HG03103 (cell line): ENCODE measurements around the gene TLE4.

Experiments
- ATAC-seq: cut with Tn5 transposase; IDR thresholded peaks from one replicate; pipeline ENCODE4 v1.9.1; 2021; ENCODE audit warnings: low read depth; ENCODE audit not compliant: unreplicated experiment

Gene TLE4

GRCh38 chr9:79660615-79661014 is 88.8 kb downstream of the TLE4 start:
- no peak for ATAC-seq

DNA sequence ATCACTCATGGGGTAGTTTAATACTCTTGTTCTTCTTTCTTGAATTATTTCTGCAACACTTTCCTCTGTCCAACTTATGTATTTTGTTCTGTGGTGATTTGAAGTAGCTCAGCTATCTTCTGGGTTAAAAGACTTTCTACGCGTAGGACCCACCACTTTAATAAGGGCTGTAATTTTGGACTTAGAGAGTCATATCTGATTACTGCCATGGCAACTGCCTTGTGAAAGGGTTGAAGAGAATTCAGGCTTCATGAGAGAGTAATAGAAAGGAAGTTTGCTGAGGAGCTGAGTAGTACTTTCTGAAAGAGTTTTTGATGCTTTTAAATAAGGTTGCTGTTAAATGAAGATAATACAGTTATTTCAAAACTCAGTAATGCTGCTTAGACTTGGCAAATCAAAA is 89.5 kb downstream of the TLE4 start:
- no peak for ATAC-seq

DNA sequence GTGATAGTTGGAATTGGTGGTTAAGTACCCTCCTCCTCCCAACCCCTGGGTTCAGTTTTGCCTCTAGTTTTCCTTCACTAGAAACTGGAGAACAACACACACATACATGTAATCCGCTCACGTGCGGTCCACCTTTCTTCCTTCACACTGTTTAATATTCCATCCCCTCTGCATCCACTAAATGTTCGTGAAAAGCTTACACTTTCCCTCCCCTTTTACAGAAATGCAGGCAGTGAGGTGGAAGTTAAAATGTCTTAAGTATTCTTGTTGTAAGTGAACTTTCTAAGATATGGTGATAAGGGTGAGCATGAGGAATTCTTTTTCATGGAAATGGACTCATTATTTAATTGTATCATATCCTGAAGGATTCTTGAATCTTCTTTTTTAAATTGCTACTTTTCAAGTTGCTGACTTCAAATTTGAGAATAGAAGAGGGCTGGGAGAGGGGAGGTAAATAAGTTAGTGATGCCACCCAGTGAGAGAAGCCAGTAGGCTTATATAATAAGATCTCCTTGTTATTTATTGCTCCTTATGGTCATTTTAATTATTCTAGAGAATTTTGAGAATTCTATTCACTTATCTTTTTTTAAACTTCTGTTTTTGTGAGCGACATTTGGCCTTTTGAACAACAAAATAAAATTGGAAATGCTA is 90.2 kb downstream of the TLE4 start:
- ATAC-seq = no peak

- ATAC-seq = no peak
Measured at GRCh38 chr9:79662537-79662956, 90.8 kb downstream of the TLE4 start.

GRCh38 chr9:79663300-79663699 is 91.5 kb downstream of the TLE4 start:
- no peak for ATAC-seq

GRCh38 chr9:79663878-79664277 is 92.1 kb downstream of the TLE4 start:
- no peak for ATAC-seq

GRCh38 chr9:79664375-79664831 is 92.6 kb downstream of the TLE4 start:
- no peak for ATAC-seq

DNA sequence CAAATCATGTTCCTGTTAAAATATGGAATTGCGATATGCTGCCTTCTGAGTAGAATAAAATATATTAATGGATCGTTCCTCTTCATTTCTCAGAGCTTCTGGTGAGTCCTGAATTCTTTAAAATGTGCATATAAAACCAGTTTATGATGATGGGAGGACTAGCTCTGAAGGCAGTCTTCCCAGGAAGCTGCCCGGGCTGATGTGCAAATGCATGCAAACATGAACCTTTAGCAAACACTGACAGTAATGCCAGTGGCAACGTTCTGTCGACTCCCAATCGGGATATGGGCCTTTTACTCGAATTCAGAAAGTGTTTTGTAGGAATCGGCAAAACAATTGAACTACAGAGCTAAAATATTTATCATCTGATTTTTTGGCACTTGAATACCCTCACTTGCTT is 93.6 kb downstream of the TLE4 start:
- no peak for ATAC-seq

DNA sequence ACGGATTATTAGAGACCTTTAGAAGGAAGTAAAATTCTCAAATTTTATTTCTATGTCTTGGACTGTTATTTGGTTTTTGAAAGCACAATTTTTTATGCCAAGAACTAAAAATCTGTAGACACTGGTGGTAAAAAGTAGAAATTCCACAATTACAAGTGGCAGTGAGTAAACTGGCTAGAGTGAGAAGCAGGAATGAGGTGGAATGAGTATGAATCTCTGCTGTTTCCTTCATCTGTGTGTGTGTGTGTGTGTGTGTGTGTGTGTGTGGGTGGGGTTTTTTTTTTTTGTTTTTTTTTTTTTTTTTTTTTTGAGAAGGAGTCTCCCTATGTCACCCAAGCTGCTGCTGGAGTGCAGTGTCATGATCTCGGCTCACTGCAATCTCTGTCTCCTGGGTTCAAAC is 94.2 kb downstream of the TLE4 start:
- no peak for ATAC-seq

DNA sequence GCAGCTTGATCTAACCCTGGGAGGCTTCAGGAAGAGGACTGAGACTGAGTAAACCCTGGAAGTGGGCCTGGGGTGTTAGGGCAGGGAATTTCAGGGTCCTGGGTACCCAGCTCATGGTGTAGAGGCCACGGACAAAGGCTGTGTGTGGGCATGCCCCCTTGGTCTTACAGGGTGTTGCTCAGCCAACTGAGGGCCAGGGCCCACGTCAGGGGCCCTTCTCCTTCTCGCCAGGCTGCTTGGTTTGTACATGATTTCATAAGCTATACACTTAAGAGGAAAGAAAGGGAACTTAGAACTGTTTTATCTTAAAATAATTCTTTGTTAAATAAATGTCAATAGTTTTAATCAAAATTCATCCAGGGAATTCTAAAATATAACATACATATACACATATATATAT is 95.4 kb downstream of the TLE4 start:
- no peak for ATAC-seq

DNA sequence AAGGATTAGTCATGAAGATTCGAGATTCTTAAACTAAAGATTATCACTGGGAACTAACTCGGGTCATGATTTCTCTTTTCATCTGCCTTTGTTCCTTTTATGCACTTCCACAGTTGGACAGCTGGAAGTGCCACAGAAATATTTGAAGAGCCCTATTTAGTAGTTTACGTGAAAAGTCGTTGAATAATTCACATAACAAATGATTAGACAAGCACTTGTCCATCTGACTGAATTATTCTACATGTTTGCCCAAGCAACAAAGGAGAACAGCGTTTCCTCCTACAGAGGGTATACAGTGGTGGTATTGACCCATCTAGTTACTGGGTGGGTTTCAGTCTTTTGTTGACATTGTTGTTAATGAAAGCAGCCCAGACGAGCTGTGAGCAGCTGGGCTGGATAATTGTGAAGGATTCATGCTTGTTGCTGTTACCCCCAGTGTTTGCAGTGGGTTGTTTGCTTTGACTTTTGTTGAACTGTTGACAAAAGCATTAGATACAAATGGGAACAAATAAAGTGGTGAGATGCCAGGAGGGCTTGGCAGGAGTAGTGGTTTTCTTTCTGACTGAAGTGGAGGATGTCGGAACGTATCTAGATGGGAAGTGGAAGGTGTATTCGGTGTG is 96.2 kb downstream of the TLE4 start:
- ATAC-seq = no peak

DNA sequence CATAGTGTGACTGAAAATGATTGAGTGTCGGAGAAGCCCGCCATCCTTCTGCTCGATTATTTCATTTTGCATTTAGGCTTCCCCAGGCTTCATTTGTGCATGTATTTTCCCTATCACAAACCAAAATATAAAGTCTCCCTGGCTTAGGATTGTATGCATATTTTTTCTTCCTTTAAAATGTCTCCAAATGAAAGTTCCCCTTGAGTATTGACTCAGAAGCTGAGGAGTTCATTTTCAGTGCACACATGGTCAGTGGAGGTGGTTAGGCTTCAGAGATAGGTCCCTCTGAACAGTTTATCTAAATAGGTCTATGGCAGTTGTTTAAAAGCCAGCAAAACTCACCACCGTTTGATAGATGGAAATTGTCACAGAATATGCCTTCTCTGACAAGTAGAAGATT is 97.2 kb downstream of the TLE4 start:
- no peak for ATAC-seq

DNA sequence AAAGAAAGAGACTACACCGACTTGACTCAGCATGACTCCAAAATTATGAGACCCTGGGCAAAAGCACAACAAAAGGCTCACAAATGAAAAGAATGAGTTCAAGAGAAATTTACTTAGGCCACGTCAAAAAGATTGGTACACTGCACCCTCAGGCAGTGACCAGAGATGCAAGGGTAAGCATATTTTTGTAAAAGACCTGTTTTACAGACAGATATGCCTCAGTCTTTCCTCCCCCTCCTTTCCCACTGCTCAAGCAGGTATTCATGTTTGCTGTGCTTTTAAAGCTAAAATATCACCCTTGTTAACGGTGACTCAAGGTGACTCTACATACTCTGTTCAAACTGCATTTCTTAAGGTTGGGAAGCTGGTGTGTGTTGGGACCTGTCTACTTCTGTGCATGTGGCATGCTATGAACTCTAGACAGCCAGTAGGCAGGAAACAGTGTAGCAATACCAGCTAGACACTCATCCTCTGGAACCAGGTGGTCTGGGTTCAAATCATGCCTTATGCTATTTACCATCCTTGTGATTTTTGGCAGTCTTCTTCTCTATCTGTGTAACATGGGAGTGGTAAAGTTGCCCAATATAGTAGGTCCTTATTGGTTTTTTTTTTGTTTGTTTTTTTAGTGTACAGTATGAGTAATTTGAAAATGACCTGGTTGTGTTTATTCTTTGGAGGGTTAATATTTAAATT is 98.7 kb downstream of the TLE4 start:
- no peak for ATAC-seq

DNA sequence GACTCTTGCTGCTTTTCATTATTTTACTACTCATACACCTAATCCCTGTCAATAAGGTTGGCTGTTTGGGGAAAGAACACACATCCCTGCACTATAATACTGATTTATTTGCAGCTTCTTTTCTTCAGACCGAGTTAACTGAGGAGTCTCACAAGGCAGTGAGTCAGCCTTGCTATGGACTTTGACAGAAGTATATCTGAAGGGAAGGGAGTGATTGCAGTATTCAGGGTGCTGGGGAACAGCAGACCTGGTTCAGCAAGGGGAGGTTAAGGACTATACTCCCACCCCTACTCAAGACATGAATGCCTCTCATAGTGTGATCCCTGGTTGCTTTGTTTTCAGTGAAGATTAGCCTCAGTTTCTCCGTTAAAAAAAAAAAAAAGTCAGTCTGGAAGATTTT is 99.8 kb downstream of the TLE4 start:
- ATAC-seq = no peak

GRCh38 chr9:79672236-79672635 is 100.5 kb downstream of the TLE4 start:
- ATAC-seq = no peak

DNA sequence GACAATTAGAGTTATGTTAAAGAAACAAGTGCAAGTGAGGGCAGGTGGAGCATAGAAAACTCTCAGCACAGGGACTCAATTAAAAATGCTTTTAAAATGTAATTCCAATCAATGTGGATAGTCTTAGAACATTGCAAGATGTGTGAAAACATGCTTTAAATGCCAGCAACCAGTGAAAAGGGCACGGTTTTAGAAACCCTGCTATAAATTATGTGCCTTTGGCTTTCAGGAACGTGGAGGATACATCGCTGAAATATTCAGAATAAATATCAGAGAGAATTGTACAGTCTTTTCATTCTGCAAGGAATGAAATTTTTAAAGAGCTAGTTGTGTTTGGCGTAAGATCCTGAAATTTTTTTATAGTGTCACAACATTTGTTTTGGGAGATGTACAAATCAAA is 101.1 kb downstream of the TLE4 start:
- ATAC-seq = no peak

DNA sequence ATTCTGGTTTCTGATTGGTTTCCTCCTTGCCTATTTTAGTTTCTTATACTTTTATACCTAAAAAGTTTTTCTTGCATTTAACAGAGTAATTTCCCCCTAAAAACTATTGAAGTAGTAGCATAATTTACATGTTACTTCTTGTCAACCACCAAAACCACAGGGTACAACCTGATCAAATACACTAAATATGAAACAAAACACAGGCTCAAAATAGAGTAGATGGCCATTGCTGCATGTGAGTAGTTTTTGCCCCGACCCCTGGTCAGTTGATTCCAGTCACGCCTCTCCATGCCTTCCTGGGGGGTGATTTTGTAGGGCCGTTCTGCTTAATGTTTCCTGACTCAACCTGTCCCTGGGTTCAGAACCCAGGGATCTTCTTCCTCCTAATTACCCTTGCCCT is 101.8 kb downstream of the TLE4 start:
- peak; percentile 82 for ATAC-seq

DNA sequence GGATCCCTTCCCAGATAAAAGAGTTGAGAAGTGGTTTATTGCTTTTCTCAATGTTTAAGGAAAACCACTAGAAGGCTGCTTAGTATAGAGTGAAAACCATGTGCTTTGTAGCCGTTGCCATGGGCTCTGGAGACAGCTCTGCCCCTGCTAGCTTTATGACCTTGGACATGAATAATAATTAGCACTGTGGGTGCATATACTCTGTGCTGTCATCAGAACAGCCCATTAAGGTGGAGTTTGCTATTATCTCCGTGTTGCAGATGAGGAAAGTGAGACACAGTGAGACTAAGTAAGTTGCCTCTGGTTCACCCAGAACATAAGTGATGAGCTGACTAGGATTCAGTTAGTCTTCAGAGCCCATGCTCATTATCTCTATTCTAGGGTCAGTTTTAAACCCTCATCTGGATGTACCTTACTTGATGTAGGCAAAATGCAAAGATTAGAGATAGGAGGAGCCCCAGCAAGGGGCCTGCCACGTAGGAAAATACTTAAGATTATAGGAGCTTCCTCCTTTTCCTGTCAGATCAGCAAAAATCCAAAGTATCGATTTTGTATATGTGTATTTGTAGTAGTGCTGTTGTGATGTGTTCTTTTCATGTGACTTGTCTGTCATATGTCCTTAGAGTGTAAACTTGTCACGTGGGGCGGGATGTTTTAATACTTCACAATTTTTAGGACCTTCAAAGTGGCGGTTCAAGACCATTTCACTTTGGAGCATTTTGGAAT is 102.5 kb downstream of the TLE4 start:
- ATAC-seq = peak; percentile 36

GRCh38 chr9:79681576-79681975 is 109.8 kb downstream of the TLE4 start:
- no peak for ATAC-seq

- ATAC-seq = no peak
Measured at GRCh38 chr9:79682076-79682736, 110.4 kb downstream of the TLE4 start.

- ATAC-seq = no peak
Measured at GRCh38 chr9:79684059-79684458, 112.3 kb downstream of the TLE4 start.
